ENCODE data around the gene NCMAP. TPM values are rescaled to one million over a fixed set of nuclear protein-coding genes. Genes with fewer than 3 reads are reported as not detected.

NCMAP gene
- polyA plus RNA-seq, 2 donors: 0.02 to 0.04 TPM

DNA sequence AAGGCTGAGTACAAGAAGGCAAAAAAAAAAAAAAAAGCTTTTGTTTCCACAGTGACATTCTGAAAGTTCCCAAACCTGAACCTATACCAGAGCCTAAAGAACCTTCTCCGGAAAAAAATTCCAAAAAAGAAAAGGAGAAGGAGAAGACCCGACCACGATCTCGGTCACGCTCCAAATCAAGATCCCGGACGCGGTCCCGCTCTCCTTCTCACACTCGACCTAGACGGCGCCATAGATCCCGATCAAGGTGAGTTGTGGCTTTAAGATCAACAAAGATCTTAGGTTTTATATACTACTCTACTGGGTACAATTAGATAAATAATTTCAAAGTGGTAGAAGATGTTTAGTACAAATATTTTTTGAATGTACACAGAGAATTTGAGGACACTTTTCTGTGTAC, 96.5 kb downstream of the NCMAP start:
- no peak overlapping the region for H3K27ac ChIP-seq (ENCODE audit: low read depth in 2 of 2, low read length in 1 of 2)
- H3K36me3 ChIP-seq (ENCODE audit: control insufficient read depth in 2 of 2, insufficient read depth in 2 of 2, low read length in 1 of 2): peaks cover 15 to 18% of the 10 kb centered on the region in 2 donors
- H3K27me3 ChIP-seq (ENCODE audit: control insufficient read depth in 1 of 2, insufficient read depth in 2 of 2, low read length in 2 of 2): no peaks in the 10 kb centered on the region
- H3K4me3 ChIP-seq (ENCODE audit: low read depth in 1 of 2, low read length in 2 of 2): no peak overlapping the region
- WGBS, 2 donors: 95 to 96% methylated on average over 13 of the region's 13 CpGs
- no peaks in the 10 kb centered on the region for H3K4me1 ChIP-seq (ENCODE audit: control insufficient read depth in 2 of 2, insufficient read depth in 2 of 2, low read length in 1 of 2)
- no peaks in the 10 kb centered on the region for H3K9me3 ChIP-seq (ENCODE audit: control insufficient read depth in 2 of 2, insufficient read depth in 1 of 2, low read depth in 1 of 2, low read length in 1 of 2)

DNA sequence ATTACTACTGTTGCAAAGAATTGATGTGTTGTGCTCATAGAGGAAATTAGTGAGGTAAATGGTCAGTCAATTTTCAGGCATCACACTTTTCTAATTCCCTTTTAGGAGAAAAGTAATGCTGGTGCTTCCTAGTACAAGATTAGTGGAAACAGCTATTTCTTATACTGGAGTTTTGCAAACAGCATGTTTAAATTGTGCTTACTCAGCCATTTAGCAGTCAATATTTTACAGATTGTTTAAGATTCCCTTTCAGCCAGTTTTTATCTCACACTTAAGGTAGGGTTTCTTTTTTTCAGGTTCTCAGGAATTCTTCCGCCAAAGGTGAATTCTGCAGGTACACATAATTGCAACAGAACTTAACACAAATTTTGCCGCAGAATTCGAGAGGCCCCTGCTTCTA, 98.1 kb downstream of the NCMAP start:
- Histone ChIP-seq H3K36me3 (ENCODE audit: control insufficient read depth in 2 of 2, insufficient read depth in 2 of 2, low read length in 1 of 2) (peaks cover 12 to 15% of the 10 kb centered on the region in 2 donors), H3K9me3 (ENCODE audit: control insufficient read depth in 2 of 2, insufficient read depth in 1 of 2, low read depth in 1 of 2, low read length in 1 of 2) (no peaks in the 10 kb centered on the region), H3K27me3 (ENCODE audit: control insufficient read depth in 1 of 2, insufficient read depth in 2 of 2, low read length in 2 of 2) (no peaks in the 10 kb centered on the region), H3K27ac (ENCODE audit: low read depth in 2 of 2, low read length in 1 of 2) (no peak overlapping the region), H3K4me1 (ENCODE audit: control insufficient read depth in 2 of 2, insufficient read depth in 2 of 2, low read length in 1 of 2) (no peaks in the 10 kb centered on the region), H3K4me3 (ENCODE audit: low read depth in 1 of 2, low read length in 2 of 2) (no peak overlapping the region)
- WGBS, 2 donors: 96 to 97% methylated on average over 3 of the region's 3 CpGs

GRCh38 chr1:24656046-24656445, 100.2 kb downstream of the NCMAP start:
- no peaks in the 10 kb centered on the region for H3K9me3 ChIP-seq (ENCODE audit: control insufficient read depth in 2 of 2, insufficient read depth in 1 of 2, low read depth in 1 of 2, low read length in 1 of 2)
- 91 to 100% methylated on average over 1 of the region's 1 CpG for WGBS, 2 donors
- H3K27me3 ChIP-seq (ENCODE audit: control insufficient read depth in 1 of 2, insufficient read depth in 2 of 2, low read length in 2 of 2): no peaks in the 10 kb centered on the region
- no peaks in the 10 kb centered on the region for H3K4me1 ChIP-seq (ENCODE audit: control insufficient read depth in 2 of 2, insufficient read depth in 2 of 2, low read length in 1 of 2)
- no peak overlapping the region for H3K4me3 ChIP-seq (ENCODE audit: low read depth in 1 of 2, low read length in 2 of 2)
- H3K27ac ChIP-seq (ENCODE audit: low read depth in 2 of 2, low read length in 1 of 2): peak overlapping the region in 1 of 2 donors; percentile 4
- H3K36me3 ChIP-seq (ENCODE audit: control insufficient read depth in 2 of 2, insufficient read depth in 2 of 2, low read length in 1 of 2): peaks cover 9 to 10% of the 10 kb centered on the region in 2 donors

DNA sequence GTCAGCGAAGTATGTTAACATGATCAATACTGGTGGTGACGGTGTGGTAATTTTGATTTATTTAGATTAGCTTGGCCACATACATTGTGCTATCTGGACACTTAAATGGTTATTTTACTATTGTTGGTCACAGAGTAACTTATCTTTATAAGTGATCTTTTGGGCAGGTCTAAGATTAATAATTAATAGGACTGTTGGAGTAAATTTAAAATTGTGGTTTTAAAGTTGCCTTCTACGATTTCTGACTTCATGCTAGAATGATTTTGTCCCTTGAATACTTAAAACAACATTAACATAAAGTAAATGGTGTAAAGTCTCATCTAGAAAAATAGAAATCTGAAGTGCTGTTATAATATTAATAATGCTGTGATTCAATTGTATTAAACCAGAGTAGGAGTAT, 101.9 kb downstream of the NCMAP start:
- Histone ChIP-seq H3K9me3 (ENCODE audit: control insufficient read depth in 2 of 2, insufficient read depth in 1 of 2, low read depth in 1 of 2, low read length in 1 of 2) (no peaks in the 10 kb centered on the region), H3K27me3 (ENCODE audit: control insufficient read depth in 1 of 2, insufficient read depth in 2 of 2, low read length in 2 of 2) (no peaks in the 10 kb centered on the region), H3K27ac (ENCODE audit: low read depth in 2 of 2, low read length in 1 of 2) (no peak overlapping the region), H3K4me3 (ENCODE audit: low read depth in 1 of 2, low read length in 2 of 2) (no peak overlapping the region), H3K4me1 (ENCODE audit: control insufficient read depth in 2 of 2, insufficient read depth in 2 of 2, low read length in 1 of 2) (no peaks in the 10 kb centered on the region), H3K36me3 (ENCODE audit: control insufficient read depth in 2 of 2, insufficient read depth in 2 of 2, low read length in 1 of 2) (peaks cover 10 to 12% of the 10 kb centered on the region in 2 donors)
- WGBS, 2 donors: 81 to 91% methylated on average over 3 of the region's 3 CpGs

Other genes with a start within 250 kb of the NCMAP start
- gene GRHL3, start 236.7 kb upstream of the NCMAP start, polyA plus RNA-seq: 100 to 1,000 TPM in 1 of 2 donors, 10 to 100 TPM in 1; 59.0 to 115 TPM
- 1 to 10 TPM; 4.8 to 8.8 TPM for gene STPG1, start 142.3 kb upstream of the NCMAP start, polyA plus RNA-seq
- gene NIPAL3, start 140.3 kb upstream of the NCMAP start, polyA plus RNA-seq: 10 to 100 TPM; 10.3 to 11.3 TPM
- 1 to 10 TPM; 9.5 to 10.0 TPM for gene RCAN3, start 53.3 kb upstream of the NCMAP start, polyA plus RNA-seq
- 10 to 100 TPM; 28.8 to 37.6 TPM for gene SRRM1, start 87.2 kb downstream of the NCMAP start, polyA plus RNA-seq
- 10 to 100 TPM; 15.3 to 29.8 TPM for gene CLIC4, start 189.4 kb downstream of the NCMAP start, polyA plus RNA-seq